Stimulated activated CD4-positive, alpha-beta T cell treated with anti-CD3 and anti-CD28 coated beads, Interleukin-2, amount 100 ng/mL, for 48 hours (primary cell): ENCODE results near the gene PCDHGA5.
"Not testable (repeated sequence)": the region's sequence is repeated elsewhere in the genome, so short reads cannot be mapped to it uniquely, and the experiment has no call there.

ENCODE experiments used
- DNase-seq, 2 donors: peaks; one replicate each; pipeline ENCODE4 v3.0.0-alpha.2; 2020

PCDHGA5 gene

DNA sequence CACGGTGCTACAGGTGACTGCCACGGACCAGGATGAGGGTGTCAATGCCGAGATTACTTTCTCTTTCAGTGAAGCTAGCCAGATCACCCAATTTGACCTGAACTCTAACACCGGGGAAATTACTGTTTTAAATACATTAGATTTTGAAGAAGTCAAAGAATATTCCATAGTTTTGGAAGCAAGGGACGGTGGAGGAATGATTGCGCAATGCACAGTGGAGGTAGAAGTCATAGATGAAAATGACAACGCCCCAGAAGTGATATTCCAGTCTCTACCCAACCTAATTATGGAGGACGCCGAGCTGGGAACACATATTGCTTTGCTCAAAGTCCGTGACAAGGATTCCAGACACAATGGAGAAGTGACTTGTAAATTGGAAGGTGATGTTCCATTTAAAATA lies 24.7 kb downstream of the PCDHGA5 start:
- no peak for DNase-seq

DNA sequence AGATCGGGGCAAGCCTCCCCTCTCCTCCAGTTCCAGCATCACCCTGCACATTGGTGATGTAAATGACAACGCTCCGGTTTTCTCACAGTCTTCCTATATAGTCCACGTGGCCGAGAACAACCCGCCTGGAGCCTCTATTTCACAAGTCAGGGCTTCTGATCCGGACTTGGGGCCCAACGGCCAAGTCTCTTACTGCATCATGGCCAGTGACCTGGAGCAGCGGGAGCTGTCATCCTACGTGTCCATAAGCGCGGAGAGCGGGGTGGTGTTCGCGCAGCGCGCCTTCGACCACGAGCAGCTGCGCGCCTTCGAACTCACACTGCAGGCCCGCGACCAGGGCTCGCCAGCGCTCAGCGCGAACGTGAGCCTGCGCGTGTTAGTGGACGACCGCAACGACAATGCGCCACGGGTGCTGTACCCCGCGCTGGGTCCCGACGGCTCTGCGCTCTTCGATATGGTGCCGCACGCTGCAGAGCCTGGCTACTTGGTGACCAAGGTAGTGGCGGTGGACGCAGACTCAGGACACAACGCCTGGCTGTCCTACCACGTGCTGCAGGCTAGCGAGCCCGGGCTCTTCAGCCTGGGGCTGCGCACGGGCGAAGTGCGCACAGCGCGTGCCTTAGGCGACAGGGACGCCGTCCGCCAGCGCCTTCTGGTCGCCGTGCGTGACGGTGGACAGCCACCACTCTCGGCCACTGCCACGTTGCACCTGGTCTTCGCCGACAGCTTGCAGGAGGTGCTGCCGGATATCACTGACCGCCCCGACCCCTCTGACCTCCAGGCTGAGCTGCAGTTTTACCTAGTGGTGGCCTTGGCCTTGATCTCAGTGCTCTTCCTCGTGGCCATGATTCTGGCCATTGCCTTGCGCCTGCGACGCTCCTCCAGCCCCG lies 25.4 kb downstream of the PCDHGA5 start:
- DNase-seq = no peak

DNA sequence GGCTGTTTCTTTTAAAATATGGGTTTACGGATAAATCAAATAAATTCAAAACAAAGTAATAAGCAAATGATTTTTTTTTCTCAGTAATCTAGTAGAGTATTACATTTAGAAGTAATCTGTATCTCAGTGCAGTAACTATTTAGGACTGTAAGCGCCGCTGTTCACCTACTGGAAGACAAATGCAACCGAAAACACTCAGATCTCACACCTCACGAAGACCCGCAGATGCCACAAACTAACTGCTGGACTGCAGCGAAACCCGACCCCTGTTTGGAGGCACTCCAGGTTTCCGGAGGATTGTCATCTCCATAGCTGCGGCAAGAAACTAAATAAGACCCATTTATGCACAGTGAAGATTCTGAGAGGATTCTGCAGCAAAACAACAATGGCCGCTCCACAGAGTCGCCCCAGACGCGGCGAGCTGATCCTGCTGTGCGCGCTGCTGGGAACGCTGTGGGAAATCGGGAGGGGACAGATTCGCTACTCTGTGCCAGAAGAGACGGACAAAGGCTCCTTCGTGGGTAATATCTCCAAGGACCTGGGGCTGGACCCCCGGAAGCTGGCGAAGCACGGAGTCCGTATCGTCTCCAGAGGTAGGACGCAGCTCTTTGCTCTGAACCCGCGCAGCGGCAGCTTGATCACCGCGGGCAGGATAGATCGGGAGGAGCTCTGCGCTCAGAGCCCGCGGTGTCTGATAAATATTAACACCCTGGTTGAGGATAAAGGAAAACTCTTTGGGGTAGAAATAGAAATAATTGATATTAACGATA lies 28.7 kb downstream of the PCDHGA5 start, which contains the start of gene PCDHGA8:
TSS of gene PCDHGA8 (plus strand) at position 205 of the 770 bp plus-strand sequence. CDS start at position 386, 181 bp downstream.
- DNase-seq = no peak

DNA sequence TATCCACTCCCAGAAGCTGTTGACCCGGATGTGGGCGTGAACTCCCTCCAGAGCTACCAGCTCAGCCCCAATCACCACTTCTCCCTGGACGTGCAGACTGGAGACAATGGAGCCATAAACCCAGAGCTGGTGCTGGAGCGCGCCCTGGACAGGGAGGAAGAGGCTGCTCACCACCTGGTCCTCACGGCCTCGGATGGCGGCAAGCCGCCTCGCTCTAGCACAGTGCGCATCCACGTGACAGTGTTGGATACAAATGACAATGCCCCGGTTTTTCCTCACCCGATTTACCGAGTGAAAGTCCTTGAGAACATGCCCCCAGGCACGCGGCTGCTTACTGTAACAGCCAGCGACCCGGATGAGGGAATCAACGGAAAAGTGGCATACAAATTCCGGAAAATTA lies 29.3 kb downstream of the PCDHGA5 start:
- DNase-seq = no peak

DNA sequence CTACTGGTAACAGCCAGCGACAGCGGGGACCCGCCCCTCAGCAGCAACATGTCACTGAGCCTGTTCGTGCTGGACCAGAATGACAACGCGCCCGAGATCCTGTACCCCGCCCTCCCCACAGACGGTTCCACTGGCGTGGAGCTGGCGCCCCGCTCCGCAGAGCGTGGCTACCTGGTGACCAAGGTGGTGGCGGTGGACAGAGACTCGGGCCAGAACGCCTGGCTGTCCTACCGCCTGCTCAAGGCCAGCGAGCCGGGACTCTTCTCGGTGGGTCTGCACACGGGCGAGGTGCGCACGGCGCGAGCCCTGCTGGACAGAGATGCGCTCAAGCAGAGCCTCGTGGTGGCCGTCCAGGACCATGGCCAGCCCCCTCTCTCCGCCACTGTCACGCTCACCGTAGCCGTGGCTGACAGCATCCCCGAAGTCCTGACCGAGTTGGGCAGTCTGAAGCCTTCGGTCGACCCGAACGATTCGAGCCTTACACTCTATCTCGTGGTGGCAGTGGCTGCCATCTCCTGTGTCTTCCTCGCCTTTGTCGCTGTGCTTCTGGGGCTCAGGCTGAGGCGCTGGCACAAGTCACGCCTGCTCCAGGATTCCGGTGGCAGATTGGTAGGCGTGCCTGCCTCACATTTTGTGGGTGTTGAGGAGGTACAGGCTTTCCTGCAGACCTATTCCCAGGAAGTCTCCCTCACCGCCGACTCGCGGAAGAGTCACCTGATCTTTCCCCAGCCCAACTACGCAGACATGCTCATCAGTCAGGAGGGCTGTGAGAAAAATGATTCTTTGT lies 30.6 kb downstream of the PCDHGA5 start:
- DNase-seq = not testable (repeated sequence)

DNA sequence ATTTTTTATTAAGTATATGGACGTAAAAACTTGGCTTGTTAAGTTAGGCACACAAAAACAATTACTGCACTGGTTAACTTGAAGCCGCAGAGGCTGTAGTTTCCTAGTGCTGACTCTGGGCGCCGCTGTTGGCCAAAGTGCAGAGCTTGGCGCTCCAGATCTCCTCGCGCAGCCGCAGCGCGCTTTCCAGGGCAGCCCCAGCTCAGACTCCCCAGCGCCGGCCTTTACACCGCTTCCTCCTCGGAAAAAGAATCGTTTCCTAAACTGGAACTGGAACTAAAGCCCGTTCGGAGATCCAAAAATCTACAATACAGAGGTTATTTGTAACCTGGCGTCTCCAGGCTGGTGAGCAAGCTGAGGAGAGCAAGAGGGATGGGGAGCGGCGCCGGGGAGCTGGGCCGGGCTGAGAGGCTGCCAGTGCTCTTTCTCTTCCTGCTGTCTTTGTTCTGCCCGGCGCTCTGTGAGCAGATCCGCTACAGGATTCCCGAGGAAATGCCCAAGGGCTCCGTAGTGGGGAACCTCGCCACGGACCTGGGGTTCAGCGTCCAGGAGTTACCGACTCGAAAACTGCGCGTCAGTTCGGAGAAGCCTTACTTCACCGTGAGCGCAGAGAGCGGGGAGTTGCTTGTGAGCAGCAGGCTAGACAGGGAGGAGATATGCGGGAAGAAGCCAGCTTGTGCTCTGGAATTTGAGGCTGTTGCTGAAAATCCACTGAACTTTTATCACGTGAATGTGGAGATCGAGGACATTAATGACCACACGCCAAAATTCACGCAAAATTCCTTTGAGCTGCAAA lies 34.0 kb downstream of the PCDHGA5 start, which contains the start of gene PCDHGB5:
TSS of gene PCDHGB5 (plus strand) at position 192 of the 796 bp plus-strand sequence. CDS start at position 373, 181 bp downstream.
- peak in 1 of 2 donors; percentile 37 for DNase-seq

DNA sequence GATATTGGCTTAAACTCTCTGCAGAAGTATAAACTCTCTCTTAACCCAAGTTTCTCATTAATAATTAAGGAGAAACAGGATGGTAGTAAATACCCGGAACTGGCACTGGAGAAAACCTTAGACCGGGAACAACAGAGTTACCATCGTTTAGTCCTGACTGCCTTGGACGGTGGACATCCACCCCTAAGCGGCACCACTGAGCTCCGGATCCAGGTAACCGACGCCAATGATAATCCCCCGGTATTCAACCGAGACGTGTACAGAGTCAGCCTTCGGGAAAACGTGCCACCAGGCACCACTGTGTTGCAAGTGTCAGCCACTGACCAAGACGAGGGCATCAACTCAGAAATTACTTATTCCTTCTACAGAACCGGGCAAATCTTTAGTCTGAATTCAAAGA lies 34.6 kb downstream of the PCDHGA5 start:
- no peak for DNase-seq

DNA sequence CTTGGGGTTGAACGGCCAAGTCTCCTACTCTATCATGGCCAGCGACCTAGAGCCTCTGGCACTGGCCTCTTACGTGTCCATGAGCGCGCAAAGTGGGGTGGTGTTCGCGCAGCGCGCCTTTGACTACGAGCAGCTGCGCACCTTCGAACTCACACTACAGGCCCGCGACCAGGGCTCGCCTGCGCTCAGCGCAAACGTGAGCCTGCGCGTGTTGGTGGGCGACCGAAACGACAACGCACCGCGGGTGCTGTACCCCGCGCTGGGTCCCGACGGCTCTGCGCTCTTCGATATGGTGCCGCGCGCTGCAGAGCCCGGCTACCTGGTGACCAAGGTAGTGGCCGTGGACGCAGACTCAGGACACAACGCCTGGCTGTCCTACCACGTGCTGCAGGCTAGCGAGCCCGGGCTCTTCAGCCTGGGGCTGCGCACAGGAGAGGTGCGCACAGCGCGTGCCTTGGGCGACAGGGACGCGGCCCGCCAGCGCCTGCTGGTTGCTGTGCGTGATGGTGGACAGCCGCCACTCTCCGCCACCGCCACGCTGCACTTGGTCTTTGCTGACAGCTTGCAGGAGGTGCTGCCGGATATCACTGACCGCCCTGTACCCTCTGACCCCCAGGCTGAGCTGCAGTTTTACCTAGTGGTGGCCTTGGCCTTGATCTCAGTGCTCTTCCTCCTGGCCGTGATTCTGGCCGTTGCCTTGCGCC lies 35.7 kb downstream of the PCDHGA5 start:
- no peak for DNase-seq

DNA sequence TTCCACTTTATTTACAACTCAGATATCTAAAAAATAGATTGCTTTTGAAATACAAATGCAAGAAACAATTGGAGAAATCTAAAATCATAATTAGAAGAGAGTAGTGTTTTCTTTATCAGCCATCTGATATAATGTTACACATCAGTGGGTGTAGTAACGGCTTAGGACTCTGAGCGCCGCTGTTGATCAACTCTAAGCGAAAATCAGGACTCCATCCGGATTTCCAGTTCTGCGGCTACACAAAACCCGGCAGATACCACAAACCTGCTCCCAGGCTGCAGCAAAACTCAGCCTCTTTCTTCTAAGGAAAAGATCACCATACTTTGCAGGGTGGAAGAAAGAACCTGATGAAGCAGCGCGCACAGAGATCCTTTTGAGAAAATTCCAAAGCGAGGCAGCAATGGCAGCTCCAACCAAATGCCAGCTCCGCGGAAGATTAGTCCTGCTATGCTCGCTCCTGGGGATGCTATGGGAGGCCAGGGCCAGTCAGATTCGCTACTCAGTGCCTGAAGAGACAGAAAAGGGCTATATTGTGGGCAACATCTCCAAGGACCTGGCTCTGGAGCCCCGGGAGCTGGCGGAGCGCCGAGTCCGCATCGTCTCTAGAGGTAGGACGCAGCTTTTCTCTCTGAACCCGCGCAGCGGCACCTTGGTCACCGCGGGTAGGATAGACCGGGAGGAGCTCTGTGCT lies 38.7 kb downstream of the PCDHGA5 start, which contains the start of gene PCDHGA9:
TSS of gene PCDHGA9 (plus strand) at position 226 of the 691 bp plus-strand sequence. CDS start at position 401, 175 bp downstream.
- DNase-seq = no peak

DNA sequence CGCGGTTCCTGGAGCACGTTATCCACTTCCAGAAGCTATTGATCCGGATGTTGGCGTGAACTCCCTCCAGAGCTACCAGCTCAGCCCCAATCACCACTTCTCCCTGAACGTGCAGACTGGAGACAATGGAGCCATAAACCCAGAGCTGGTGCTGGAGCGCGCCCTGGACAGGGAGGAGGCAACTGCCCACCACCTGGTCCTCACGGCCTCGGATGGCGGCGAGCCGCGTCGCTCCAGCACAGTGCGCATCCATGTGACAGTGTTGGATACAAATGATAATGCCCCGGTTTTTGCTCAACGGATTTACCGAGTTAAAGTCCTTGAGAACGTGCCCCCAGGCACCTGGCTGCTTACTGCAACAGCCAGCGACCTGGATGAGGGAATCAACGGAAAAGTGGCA lies 39.4 kb downstream of the PCDHGA5 start:
- DNase-seq = no peak

DNA sequence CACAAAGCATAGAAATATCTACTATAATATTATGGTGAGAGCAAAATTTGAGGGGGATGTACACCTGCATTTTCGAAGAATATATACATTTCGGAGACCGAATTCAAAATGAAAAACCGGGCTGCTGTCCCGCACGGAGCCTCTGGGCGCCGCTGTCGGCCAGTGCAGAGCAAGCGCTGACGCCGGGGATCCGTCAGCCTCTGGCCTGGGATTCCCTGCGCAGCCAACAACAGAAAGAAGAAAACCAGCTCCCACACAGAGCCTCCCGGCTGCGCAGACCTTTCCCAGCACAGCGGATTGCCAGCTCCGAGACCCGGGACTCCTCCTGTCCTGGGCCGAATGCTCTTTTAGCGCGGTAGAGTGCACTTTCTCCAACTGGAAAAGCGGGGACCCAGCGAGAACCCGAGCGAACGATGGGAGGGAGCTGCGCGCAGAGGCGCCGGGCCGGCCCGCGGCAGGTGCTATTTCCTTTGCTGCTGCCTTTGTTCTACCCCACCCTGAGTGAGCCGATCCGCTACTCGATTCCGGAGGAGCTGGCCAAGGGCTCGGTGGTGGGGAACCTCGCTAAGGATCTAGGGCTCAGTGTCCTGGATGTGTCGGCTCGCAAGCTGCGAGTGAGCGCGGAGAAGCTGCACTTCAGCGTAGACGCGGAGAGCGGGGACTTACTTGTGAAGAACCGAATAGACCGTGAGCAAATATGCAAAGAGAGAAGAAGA lies 44.0 kb downstream of the PCDHGA5 start, which contains the start of gene PCDHGB6:
TSS of gene PCDHGB6 (plus strand) at position 232 of the 716 bp plus-strand sequence. CDS start at position 414, 182 bp downstream.
- not testable (repeated sequence) for DNase-seq

DNA sequence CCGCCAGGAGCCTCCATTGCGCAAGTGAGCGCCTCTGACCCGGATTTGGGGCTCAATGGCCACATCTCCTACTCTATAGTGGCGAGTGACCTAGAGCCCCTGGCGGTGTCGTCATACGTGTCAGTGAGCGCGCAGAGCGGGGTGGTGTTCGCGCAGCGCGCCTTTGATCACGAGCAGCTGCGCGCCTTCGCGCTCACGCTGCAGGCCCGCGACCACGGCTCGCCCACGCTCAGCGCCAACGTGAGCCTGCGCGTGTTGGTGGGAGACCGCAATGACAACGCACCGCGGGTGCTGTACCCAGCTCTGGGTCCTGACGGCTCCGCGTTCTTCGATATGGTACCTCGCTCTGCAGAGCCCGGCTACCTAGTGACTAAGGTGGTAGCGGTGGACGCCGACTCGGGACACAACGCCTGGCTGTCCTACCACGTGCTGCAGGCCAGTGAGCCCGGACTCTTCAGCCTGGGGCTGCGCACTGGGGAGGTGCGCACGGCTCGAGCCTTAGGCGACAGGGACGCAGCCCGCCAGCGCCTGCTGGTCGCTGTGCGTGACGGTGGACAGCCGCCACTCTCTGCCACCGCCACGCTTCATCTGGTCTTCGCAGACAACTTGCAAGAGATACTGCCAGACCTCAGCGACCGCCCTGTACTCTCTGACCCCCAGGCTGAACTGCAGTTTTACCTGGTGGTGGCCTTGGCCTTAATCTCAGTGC lies 45.8 kb downstream of the PCDHGA5 start:
- DNase-seq = no peak

DNA sequence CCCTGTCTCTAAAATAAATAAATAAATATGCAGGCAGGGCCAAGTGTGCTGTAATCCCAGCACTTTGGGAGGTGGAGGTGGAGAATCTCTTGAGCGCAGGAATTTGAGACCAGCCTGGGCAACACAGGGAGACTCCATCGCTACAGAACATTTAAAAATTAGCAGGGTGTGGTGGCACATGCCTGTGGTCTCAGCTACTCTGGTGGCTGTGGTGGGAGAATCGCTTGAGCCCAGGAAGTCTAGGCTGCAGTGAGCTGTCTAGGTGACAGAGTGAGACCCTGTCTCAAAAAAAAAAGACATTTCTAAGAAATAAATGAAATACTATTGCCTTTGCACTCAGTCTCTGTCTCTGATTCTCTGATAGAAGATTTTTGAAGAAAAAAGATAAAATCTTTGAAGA lies 47.6 kb downstream of the PCDHGA5 start:
- DNase-seq = no peak

DNA sequence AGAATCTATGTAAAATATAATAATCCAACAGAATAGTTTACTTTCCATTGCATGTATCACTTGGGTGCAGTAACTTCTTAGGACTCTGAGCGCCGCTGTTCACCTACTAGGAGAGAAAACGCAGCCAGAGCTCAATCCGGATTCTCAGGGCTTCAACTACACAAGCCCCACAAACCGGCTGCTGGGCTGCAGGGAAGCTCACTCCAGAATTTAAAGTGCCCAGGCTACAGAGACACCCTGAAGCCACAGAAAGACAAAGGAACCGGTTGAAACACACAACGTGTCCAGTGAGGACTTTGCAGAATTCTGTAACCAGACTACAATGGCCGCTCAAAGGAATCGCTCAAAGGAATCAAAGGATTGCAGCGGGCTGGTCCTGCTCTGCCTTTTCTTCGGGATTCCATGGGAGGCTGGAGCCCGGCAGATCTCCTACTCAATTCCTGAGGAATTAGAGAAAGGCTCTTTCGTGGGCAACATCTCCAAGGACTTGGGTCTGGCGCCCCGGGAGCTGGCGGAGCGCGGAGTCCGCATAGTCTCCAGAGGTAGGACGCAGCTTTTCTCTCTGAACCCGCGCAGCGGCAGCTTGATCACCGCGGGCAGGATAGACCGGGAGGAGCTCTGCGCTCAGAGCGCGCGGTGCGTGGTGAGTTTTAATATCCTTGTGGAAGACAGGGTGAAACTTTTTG lies 49.0 kb downstream of the PCDHGA5 start, which contains the start of gene PCDHGA10:
TSS of gene PCDHGA10 (plus strand) at position 134 of the 686 bp plus-strand sequence. CDS start at position 323, 189 bp downstream.
- peak; percentile 39 to 41 for DNase-seq

DNA sequence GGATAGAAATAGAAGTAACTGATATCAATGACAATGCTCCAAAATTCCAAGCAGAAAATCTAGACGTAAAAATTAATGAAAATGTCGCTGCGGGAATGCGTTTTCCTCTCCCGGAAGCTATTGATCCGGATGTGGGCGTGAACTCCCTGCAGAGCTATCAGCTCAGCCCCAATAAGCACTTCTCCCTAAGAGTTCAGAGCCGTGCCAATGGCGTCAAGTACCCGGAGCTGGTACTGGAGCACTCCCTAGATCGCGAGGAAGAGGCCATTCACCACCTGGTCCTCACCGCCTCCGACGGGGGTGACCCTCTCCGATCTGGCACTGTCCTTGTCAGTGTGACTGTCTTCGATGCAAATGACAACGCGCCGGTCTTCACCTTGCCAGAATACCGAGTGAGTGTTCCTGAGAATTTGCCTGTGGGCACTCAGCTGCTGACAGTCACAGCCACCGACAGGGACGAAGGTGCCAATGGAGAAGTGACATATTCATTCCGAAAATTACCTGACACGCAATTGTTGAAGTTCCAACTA lies 49.6 kb downstream of the PCDHGA5 start:
- no peak for DNase-seq

DNA sequence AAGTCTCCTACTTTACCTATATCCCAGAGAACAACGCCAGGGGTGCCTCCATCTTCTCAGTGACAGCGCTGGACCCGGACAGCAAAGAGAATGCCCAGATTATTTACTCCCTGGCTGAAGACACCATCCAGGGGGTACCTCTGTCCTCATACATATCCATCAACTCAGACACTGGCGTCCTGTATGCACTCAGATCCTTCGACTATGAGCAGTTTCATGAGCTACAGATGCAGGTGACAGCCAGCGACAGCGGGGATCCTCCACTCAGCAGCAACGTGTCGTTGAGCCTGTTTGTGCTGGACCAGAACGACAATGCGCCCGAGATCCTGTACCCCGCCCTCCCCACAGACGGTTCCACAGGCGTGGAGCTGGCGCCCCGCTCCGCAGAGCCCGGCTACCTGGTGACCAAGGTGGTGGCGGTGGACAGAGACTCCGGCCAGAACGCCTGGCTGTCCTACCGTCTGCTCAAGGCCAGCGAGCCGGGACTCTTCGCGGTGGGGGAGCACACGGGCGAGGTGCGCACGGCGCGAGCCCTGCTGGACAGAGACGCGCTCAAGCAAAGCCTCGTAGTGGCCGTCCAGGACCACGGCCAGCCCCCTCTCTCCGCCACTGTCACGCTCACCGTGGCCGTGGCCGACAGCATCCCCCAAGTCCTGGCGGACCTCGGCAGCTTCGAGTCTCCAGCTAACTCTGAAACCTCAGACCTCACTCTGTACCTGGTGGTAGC lies 50.7 kb downstream of the PCDHGA5 start:
- not testable (repeated sequence) for DNase-seq

DNA sequence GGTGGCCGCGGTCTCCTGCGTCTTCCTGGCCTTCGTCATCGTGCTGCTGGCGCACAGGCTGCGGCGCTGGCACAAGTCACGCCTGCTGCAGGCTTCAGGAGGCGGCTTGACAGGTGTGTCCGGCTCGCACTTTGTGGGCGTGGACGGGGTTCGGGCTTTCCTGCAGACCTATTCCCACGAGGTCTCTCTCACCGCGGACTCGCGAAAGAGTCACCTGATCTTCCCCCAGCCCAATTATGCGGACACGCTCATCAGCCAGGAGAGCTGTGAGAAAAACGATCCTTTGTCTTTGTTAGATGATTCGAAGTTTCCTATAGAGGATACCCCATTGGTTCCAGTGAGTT lies 51.3 kb downstream of the PCDHGA5 start:
- DNase-seq = not testable (repeated sequence)
